Osteoblast (primary cell): ENCODE results near the gene JPH4. TPM values are rescaled to one million over a fixed set of nuclear protein-coding genes. Genes with fewer than 3 reads are reported as not detected.

Experiments
- DNase-seq: peaks from one replicate; pipeline ENCODE4 v3.0.0; 2011; ENCODE audit warnings: low spot score, mixed read lengths; ENCODE audit not compliant: insufficient read length; ENCODE audit errors: missing footprints
- H2AFZ ChIP-seq: 2 replicates; pipeline ENCODE4 v1.6.0; 2011; ENCODE audit warnings: mild to moderate bottlenecking, low read length
- H3K27ac ChIP-seq: 2 replicates; pipeline ENCODE4 v1.5.1; 2011; ENCODE audit warnings: mild to moderate bottlenecking, low read depth, low read length, moderate library complexity
- H3K27me3 ChIP-seq: 2 replicates; pipeline ENCODE4 v1.6.0; 2012; ENCODE audit warnings: mild to moderate bottlenecking, control low read depth, inconsistent platforms, low read length, moderate library complexity; ENCODE audit not compliant: insufficient read depth
- H3K36me3 ChIP-seq: 2 replicates; pipeline ENCODE4 v1.5.1; 2011; ENCODE audit warnings: mild to moderate bottlenecking, low read length, control low read depth, moderate library complexity; ENCODE audit not compliant: insufficient read depth
- H3K4me1 ChIP-seq: 2 replicates; pipeline ENCODE4 v1.5.1; 2011; ENCODE audit warnings: mild to moderate bottlenecking, low read length, control low read depth, moderate library complexity; ENCODE audit not compliant: insufficient read depth
- H3K4me2 ChIP-seq: 2 replicates; pipeline ENCODE4 v1.6.0; 2011; ENCODE audit warnings: mild to moderate bottlenecking, low read length; ENCODE audit not compliant: insufficient read depth
- H3K4me3 ChIP-seq: fragments of 200-600 bp; sonication (generic); 3 replicates; pipeline ENCODE4 v1.5.1; 2012; ENCODE audit warnings: mild to moderate bottlenecking, low read length, inconsistent platforms; ENCODE audit not compliant: insufficient read depth
- H3K79me2 ChIP-seq: 2 replicates; pipeline ENCODE4 v1.6.0; 2012; ENCODE audit warnings: mild to moderate bottlenecking, low read length, control low read depth, inconsistent platforms; ENCODE audit not compliant: insufficient read depth
- H3K9me3 ChIP-seq: 2 replicates; pipeline ENCODE4 v1.5.1; 2011; ENCODE audit warnings: low read depth, low read length, control low read depth
- H4K20me1 ChIP-seq: 2 replicates; pipeline ENCODE4 v1.6.0; 2012; ENCODE audit warnings: mild to moderate bottlenecking, low read length, control low read depth; ENCODE audit not compliant: insufficient read depth
- CTCF ChIP-seq: IDR thresholded peaks from 2 replicates; pipeline ENCODE4 v1.5.1; 2011; ENCODE audit warnings: mild to moderate bottlenecking, low read depth, low read length, moderate library complexity; ENCODE audit errors: extremely low read depth
- total RNA-seq: library from RNA; depleted of rRNA; stranded (reverse); fragments of >200 nt; gene quantifications from 2 replicates; pipeline ENCODE4 v1.2.3, GENCODE V29; 2012

Gene JPH4
- total RNA-seq, 1 donor, result not detected

GRCh38 chr14:23520899-23521533 is 57.6 kb downstream of the JPH4 start:
- Histone ChIP-seq H2AFZ (no peak overlapping the region), H3K27me3 (no peaks in the 10 kb centered on the region), H3K36me3 (no peaks in the 10 kb centered on the region), H3K27ac (no peak overlapping the region), H3K79me2 (no peaks in the 10 kb centered on the region), H3K4me2 (no peak overlapping the region), H3K9me3 (no peaks in the 10 kb centered on the region), H3K4me1 (no peaks in the 10 kb centered on the region), H3K4me3 (no peak overlapping the region), H4K20me1 (no peaks in the 10 kb centered on the region)
- no peak for TF ChIP-seq CTCF
- DNase-seq, result peak; percentile 70

- Histone ChIP-seq H3K4me1 (no peaks in the 10 kb centered on the region), H3K27me3 (no peaks in the 10 kb centered on the region), H2AFZ (no peak overlapping the region), H3K4me3 (no peak overlapping the region), H3K27ac (no peak overlapping the region), H4K20me1 (no peaks in the 10 kb centered on the region), H3K4me2 (no peak overlapping the region), H3K36me3 (no peaks in the 10 kb centered on the region), H3K9me3 (no peaks in the 10 kb centered on the region), H3K79me2 (no peaks in the 10 kb centered on the region)
- TF ChIP-seq CTCF, result no peak
- peak; percentile 35 for DNase-seq
Observed at GRCh38 chr14:23518709-23519108, 59.9 kb downstream of the JPH4 start.

Other genes starting within 250 kb of the JPH4 start
- 18.1 and 19.7 TPM in 2 replicates for gene SLC22A17, start 225.9 kb downstream of the JPH4 start, total RNA-seq
- gene EFS, start 213.6 kb downstream of the JPH4 start, total RNA-seq, result 9.8 and 14.1 TPM in 2 replicates
- gene IL25, start 206.0 kb downstream of the JPH4 start, total RNA-seq, result not detected in 2 replicates
- not detected in 2 replicates for gene CMTM5, start 201.7 kb downstream of the JPH4 start, total RNA-seq
- gene MYH6, start 170.5 kb downstream of the JPH4 start, total RNA-seq, result under 0.01 TPM in 1 of 2 replicates, not detected in the other
- gene MYH7, start 143.1 kb downstream of the JPH4 start, total RNA-seq, result not detected in 2 replicates
- 37.4 and 49.6 TPM in 2 replicates for gene NGDN, start 109.1 kb downstream of the JPH4 start, total RNA-seq
- 0.59 and 0.72 TPM in 2 replicates for gene ZFHX2, start 27.0 kb downstream of the JPH4 start, total RNA-seq
- gene THTPA, start 22.5 kb downstream of the JPH4 start, total RNA-seq, result 27.4 and 27.5 TPM in 2 replicates
- 7.7 and 10.9 TPM in 2 replicates for gene AP1G2, start 11.0 kb downstream of the JPH4 start, total RNA-seq
- under 0.01 and 0.29 TPM in 2 replicates for gene DHRS2, start 57.6 kb upstream of the JPH4 start, total RNA-seq